ENCODE results near the gene GAA.

- TF ChIP-seq, protein P1, sequence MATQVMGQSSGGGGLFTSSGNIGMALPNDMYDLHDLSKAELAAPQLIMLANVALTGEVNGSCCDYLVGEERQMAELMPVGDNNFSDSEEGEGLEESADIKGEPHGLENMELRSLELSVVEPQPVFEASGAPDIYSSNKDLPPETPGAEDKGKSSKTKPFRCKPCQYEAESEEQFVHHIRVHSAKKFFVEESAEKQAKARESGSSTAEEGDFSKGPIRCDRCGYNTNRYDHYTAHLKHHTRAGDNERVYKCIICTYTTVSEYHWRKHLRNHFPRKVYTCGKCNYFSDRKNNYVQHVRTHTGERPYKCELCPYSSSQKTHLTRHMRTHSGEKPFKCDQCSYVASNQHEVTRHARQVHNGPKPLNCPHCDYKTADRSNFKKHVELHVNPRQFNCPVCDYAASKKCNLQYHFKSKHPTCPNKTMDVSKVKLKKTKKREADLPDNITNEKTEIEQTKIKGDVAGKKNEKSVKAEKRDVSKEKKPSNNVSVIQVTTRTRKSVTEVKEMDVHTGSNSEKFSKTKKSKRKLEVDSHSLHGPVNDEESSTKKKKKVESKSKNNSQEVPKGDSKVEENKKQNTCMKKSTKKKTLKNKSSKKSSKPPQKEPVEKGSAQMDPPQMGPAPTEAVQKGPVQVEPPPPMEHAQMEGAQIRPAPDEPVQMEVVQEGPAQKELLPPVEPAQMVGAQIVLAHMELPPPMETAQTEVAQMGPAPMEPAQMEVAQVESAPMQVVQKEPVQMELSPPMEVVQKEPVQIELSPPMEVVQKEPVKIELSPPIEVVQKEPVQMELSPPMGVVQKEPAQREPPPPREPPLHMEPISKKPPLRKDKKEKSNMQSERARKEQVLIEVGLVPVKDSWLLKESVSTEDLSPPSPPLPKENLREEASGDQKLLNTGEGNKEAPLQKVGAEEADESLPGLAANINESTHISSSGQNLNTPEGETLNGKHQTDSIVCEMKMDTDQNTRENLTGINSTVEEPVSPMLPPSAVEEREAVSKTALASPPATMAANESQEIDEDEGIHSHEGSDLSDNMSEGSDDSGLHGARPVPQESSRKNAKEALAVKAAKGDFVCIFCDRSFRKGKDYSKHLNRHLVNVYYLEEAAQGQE (IDR thresholded peaks at IDR 0.05; ENCODE audit: insufficient read depth in 1 of 2, low read depth in 2 of 2, low read length in 2 of 2) = no peak
- TF ChIP-seq TAF1 (IDR thresholded peaks at IDR 0.05; ENCODE audit: borderline replicate concordance, insufficient read depth, low read length) = no peak
Observed at GRCh38 chr17:80091376-80091775, 10.0 kb upstream of the GAA start.
